Caki2 (cell line): ENCODE data around the gene CNIH2. TPM values are rescaled to one million over a fixed set of nuclear protein-coding genes. Genes with fewer than 3 reads are reported as not detected.

ENCODE experiments used
- DNase-seq: peaks from one replicate; pipeline ENCODE4 v3.0.0-alpha.2; 2015; ENCODE audit warnings: low read depth
- in situ Hi-C: cut with HindIII; loops from 2 replicates; pipeline ENCODE4 v1.10.0; 2016; ENCODE audit warnings: low sequenced_read_pairs, low pct_unique_long_range_greater_than_20kb, mixed read lengths
- total RNA-seq: library from RNA; depleted of rRNA; stranded (reverse); fragments of >200 nt; shearing (Covaris generic); gene quantifications from 2 replicates; pipeline ENCODE4 v1.2.3, GENCODE V29; 2014; ENCODE audit warnings: low replicate concordance; rRNA removed

Gene CNIH2
- 0.61 TPM in 1 of 2 replicates, not detected in the other for total RNA-seq

DNA sequence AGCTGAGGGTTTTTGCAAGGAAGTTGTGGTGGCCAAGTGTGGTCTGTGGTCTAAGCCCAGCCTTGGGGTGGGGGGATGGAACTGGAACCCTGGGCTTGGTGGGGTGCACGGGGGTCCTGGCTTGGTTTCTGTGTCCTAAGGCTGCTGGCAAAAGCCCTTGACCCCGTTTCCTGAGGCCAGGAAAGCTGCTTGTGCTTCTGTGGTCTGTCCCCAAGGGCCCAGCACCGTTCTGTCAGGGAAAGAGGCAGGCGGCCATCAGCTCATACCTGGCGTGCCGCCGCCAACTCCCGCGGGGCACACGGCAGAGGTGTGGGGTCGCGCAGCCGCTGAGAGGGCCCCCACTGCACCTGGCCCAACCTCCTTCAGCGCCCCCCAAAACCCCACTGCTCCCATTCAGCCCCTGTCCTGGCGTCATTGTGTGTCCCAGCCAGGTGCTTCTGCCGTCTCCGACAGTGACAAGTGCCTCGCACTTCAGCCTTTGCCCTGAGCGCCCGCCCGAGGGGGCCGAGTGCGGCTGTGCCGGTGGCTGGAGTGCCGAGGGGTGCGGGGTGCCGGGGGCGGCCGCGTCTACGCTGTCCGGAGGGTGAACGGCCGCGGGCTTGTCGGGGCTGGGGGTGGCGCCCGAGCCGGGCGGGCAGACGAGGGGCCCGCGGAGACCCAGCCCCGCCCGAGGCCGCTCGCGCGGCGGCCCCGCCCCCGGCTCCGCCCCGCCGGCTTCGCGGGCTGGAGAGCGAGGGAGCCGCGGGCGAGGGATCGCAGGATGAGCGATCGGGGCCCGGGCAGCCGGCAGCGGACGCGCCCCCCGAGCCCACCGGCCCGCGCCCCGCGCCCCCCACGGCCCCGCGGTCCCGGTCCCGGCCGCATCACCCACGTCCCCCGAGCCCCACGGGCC, at the start of gene CNIH2:
Gene CNIH2, plus strand, starts transcription at position 705 of the 892 bp plus-strand sequence. CDS start 282 bp downstream, outside the sequence.
- no peak for DNase-seq
- in situ Hi-C loops, result no loop called here

GRCh38 chr11:66228521-66228920, 49.5 kb upstream of the CNIH2 start:
- DNase-seq, result no peak
- in situ Hi-C loops, result no loop called here

DNA sequence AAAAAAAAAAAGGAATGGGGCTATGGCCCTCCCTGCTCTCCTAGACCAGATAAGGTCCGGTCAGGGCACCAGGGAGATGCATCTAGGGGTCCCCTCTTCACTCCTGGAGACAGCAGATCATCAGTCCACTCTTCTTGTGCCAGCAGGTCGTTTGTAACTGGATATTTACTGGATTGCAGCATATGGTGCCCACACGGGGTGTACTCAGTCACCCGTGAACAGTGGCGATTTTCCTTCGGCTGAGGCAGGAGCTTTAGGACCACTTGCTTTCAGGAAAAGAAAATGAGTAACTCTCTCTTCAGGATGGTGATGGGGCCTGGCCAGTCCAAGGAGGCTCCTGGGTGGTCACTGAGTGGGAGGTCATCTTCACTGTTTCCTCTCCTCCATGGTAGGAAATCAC, 47.8 kb upstream of the CNIH2 start:
- in situ Hi-C loops, result no loop called here
- DNase-seq, result no peak

- in situ Hi-C loops, result no loop called here
- no peak for DNase-seq
These were observed 47.0 kb upstream of the CNIH2 start for GRCh38 chr11:66230978-66231377.

DNA sequence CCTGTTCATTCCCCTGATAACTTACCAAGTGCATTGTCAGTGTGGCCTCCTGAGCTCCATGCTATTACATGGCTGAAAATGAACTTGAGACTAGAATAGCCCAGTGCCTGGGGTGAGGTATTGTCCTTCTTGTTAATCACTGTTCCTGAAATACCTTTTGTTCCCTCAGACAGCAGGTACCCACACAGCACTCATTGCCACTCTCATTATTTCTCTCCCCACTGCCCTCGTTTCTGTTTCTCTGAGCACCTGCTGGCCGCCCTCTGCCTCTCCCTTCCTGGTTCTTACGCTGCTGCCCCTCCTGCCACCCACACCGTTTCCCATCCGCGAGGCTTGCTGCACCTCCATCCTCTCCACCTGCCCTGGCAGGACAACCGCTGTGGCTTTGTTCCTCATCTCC, 46.4 kb upstream of the CNIH2 start:
- in situ Hi-C loops, result no loop called here
- no peak for DNase-seq

DNA sequence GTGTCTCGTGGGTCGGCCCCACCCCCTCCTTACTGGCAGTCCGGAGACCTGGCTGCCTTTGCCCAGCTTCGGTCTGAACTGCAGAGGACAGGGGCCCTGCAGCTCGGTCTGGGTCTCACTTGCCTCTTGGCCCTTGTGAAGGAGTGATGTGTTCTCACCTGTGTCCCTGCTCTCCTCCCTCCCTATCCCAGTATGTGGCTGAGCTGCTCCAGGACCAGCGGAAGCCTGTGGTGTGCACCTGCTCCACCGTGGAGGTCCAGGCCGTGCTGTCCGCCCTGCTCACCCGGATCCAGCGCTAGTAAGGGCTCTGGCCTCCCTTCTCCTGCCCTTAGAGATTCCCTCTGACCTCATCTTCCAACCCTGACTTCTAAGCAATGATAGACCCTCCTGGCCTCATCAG, 45.2 kb upstream of the CNIH2 start:
- in situ Hi-C loops, result no loop called here
- no peak for DNase-seq

- no peak for DNase-seq
- in situ Hi-C loops, result no loop called here
These were observed 44.7 kb upstream of the CNIH2 start for GRCh38 chr11:66233301-66233700.

DNA sequence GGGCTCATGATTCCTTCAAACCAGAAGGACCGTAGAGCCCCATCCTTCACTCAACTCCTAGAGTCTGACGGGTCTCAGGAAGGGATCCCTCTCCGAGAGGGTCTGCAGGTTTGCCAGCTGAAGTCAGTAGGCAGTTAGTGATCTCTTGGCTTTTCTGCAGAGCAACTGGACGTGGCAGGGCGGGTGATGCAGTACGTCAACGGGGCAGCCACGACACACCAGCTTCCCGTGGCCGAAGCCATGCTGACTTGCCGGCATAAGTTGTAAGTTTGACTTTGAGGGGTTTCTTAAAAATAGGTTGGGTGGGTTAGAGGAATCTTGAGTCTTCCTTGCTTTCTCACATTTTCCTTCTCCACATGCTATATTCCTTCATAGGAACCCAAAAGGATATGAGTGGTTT, 42.8 kb upstream of the CNIH2 start:
- in situ Hi-C loops, result no loop called here
- DNase-seq, result no peak

- in situ Hi-C loops, result no loop called here
- no peak for DNase-seq
These were observed 40.1 kb upstream of the CNIH2 start for GRCh38 chr11:66237867-66238266.

- DNase-seq, result no peak
- in situ Hi-C loops, result no loop called here
These were observed 39.1 kb upstream of the CNIH2 start for GRCh38 chr11:66238786-66239413.

DNA sequence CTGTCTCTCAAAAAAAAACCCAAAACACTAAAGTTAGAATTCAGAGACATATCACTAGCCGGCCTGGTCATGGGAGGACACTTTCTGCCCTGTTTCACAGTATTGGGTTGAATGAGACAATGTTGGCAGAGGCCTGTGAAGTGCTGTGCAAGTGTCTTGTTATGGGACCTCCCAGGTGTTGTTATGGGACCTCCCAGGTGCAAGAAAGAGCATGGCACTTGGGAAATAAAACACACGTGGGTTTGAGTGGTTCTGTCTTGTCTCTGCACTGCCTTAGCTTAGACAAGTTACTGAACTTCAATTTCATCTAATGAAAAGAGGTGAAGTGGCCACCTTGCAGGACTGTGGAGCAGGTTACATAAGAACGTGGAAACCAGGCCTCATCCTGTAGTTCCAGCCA, 38.5 kb upstream of the CNIH2 start:
- in situ Hi-C loops, result no loop called here
- no peak for DNase-seq

- in situ Hi-C loops, result no loop called here
- no peak for DNase-seq
These were observed 37.8 kb upstream of the CNIH2 start for GRCh38 chr11:66239998-66240780.

DNA sequence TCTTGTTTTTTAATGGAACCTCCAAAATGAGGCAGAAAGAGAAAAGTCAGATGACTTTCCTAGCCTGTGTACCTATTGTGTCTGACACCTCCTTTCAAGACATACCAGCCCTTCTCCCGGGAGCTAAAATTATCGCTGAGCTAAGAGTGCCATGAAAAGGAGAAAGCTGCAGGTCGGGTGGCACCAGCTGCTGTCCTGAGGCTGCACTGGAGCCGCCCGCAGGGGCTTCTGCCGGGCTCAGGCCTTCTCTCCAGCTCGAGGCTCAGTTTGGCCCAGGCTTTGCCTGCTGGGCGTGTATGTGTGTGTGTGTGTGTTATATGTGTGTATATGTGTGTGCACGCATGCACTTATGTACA, 37.2 kb upstream of the CNIH2 start:
- no peak for DNase-seq
- in situ Hi-C loops, result no loop called here

GRCh38 chr11:66242095-66242765, 35.7 kb upstream of the CNIH2 start:
- in situ Hi-C loops, result no loop called here
- no peak for DNase-seq

- in situ Hi-C loops, result no loop called here
- DNase-seq, result no peak
These were observed 34.0 kb upstream of the CNIH2 start for GRCh38 chr11:66243782-66244535.

- no peak for DNase-seq
- in situ Hi-C loops, result no loop called here
These were observed 30.7 kb upstream of the CNIH2 start for GRCh38 chr11:66247295-66247694.

- in situ Hi-C loops, result no loop called here
- no peak for DNase-seq
These were observed 30.2 kb upstream of the CNIH2 start for GRCh38 chr11:66247801-66248200.

- DNase-seq, result no peak
- in situ Hi-C loops, result no loop called here
These were observed 29.1 kb upstream of the CNIH2 start for GRCh38 chr11:66248903-66249302.
